SK-N-SH (cell line): ENCODE data around the gene ABCC4.

Experiments used
- CHD2 ChIP-seq: fragments of 150-350 bp; IDR thresholded peaks from 2 replicates; pipeline ENCODE4 v1.6.1; 2018; ENCODE audit warnings: low read length; ENCODE audit not compliant: partially characterized antibody
- CTCF ChIP-seq: fragments of 200-600 bp; sonication (generic); IDR thresholded peaks from 2 replicates; pipeline ENCODE4 v1.6.1; 2017; ENCODE audit warnings: antibody characterized with exemption, mild to moderate bottlenecking, moderate library complexity
- MXI1 ChIP-seq: IDR thresholded peaks from 2 replicates; pipeline ENCODE4 v1.6.1; 2012; ENCODE audit warnings: mild to moderate bottlenecking, low read depth, low read length, improper control_type of control experiment
- POLR2AphosphoS5 ChIP-seq: IDR thresholded peaks from 2 replicates; pipeline ENCODE4 v1.6.1; 2012; ENCODE audit warnings: low read depth, low read length
- RAD21 ChIP-seq: IDR thresholded peaks from 2 replicates; pipeline ENCODE4 v1.6.1; 2012; ENCODE audit warnings: mild to moderate bottlenecking, low read length
- SIN3A ChIP-seq: IDR thresholded peaks from 2 replicates; pipeline ENCODE4 v1.6.1; 2012; ENCODE audit warnings: low read depth, mild to moderate bottlenecking, low read length, moderate library complexity, borderline replicate concordance
- TCF12 ChIP-seq: IDR thresholded peaks from 2 replicates; pipeline ENCODE4 v1.4.0; 2012
- TF ChIP-seq, protein P1 (sequence below): IDR thresholded peaks from 2 replicates; pipeline ENCODE4 v1.4.0; 2012; ENCODE audit warnings: low read depth
- TF ChIP-seq, protein P2 (sequence below): IDR thresholded peaks from 2 replicates; pipeline ENCODE4 v1.6.1; 2012; ENCODE audit warnings: mild to moderate bottlenecking, low read depth, low read length, moderate library complexity

- TF ChIP-seq CTCF (no peak), CHD2 (no peak), MXI1 (no peak), SIN3A (no peak), TCF12 (no peak), POLR2AphosphoS5 (no peak), RAD21 (no peak)
- TF ChIP-seq, protein P1, sequence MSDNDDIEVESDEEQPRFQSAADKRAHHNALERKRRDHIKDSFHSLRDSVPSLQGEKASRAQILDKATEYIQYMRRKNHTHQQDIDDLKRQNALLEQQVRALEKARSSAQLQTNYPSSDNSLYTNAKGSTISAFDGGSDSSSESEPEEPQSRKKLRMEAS, result no peak
- TF ChIP-seq, protein P2, sequence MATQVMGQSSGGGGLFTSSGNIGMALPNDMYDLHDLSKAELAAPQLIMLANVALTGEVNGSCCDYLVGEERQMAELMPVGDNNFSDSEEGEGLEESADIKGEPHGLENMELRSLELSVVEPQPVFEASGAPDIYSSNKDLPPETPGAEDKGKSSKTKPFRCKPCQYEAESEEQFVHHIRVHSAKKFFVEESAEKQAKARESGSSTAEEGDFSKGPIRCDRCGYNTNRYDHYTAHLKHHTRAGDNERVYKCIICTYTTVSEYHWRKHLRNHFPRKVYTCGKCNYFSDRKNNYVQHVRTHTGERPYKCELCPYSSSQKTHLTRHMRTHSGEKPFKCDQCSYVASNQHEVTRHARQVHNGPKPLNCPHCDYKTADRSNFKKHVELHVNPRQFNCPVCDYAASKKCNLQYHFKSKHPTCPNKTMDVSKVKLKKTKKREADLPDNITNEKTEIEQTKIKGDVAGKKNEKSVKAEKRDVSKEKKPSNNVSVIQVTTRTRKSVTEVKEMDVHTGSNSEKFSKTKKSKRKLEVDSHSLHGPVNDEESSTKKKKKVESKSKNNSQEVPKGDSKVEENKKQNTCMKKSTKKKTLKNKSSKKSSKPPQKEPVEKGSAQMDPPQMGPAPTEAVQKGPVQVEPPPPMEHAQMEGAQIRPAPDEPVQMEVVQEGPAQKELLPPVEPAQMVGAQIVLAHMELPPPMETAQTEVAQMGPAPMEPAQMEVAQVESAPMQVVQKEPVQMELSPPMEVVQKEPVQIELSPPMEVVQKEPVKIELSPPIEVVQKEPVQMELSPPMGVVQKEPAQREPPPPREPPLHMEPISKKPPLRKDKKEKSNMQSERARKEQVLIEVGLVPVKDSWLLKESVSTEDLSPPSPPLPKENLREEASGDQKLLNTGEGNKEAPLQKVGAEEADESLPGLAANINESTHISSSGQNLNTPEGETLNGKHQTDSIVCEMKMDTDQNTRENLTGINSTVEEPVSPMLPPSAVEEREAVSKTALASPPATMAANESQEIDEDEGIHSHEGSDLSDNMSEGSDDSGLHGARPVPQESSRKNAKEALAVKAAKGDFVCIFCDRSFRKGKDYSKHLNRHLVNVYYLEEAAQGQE, result no peak
Measured at GRCh38 chr13:95182570-95183265, 118.5 kb downstream of the ABCC4 start.
